ENCODE measurements around the gene COL11A1.

- no peak for TF ChIP-seq CTCF (IDR thresholded peaks at IDR 0.05)
- TF ChIP-seq POLR2A (IDR thresholded peaks at IDR 0.05), result no peak
Measured at GRCh38 chr1:102858695-102859094, 249.6 kb downstream of the COL11A1 start.
